ENCODE data around the gene CLN6.

CLN6 gene

GRCh38 chr15:68209735-68210408 is 19.7 kb downstream of the CLN6 start:
- no peak overlapping the region for H3K4me2 ChIP-seq (ENCODE audit: low read depth, low read length, poor library complexity, severe bottlenecking)
- no peaks in the 10 kb centered on the region for H3K9me3 ChIP-seq (ENCODE audit: insufficient read depth, low read depth, low read length)
- TF ChIP-seq EZH2phosphoT487 (IDR thresholded peaks at IDR 0.05; ENCODE audit: borderline replicate concordance) (no peak), CTCF (conservative IDR thresholded peaks at IDR 0.05; ENCODE audit: low read length) (no peak)
- peaks cover 5% of the 10 kb centered on the region; the same call in 1 of the 2 replicates for H3K79me2 ChIP-seq (ENCODE audit: insufficient read depth, low read length)
- H3K9ac ChIP-seq (ENCODE audit: low read depth, low read length, poor library complexity, severe bottlenecking): no peak overlapping the region
- H3K4me3 ChIP-seq (ENCODE audit: low read length, poor library complexity, severe bottlenecking): no peak overlapping the region
- no peaks in the 10 kb centered on the region for H3K4me1 ChIP-seq (ENCODE audit: insufficient read depth, low read length, poor library complexity, severe bottlenecking)
- H3K36me3 ChIP-seq (ENCODE audit: insufficient read depth, low read length): peaks cover 37% of the 10 kb centered on the region; the same call in 1 of the 2 replicates
- peaks cover 14% of the 10 kb centered on the region for H4K20me1 ChIP-seq (ENCODE audit: insufficient read depth, low read length, poor library complexity, severe bottlenecking)
- no peak overlapping the region for H2AFZ ChIP-seq (ENCODE audit: low read length)
- no peaks in the 10 kb centered on the region for H3F3A ChIP-seq (ENCODE audit: low read depth)
- no peaks in the 10 kb centered on the region for H3K9me2 ChIP-seq (replicated peaks; ENCODE audit: low read depth, low read length)
- H3K27me3 ChIP-seq (ENCODE audit: insufficient read depth, low read length, poor library complexity, severe bottlenecking): no peaks in the 10 kb centered on the region

GRCh38 chr15:68209272-68209671 is 20.3 kb downstream of the CLN6 start:
- Histone ChIP-seq H3K36me3 (ENCODE audit: insufficient read depth, low read length) (peaks cover 32% of the 10 kb centered on the region; the same call in 1 of the 2 replicates), H3K27me3 (ENCODE audit: insufficient read depth, low read length, poor library complexity, severe bottlenecking) (no peaks in the 10 kb centered on the region), H3K4me3 (ENCODE audit: low read length, poor library complexity, severe bottlenecking) (no peak overlapping the region), H3K9ac (ENCODE audit: low read depth, low read length, poor library complexity, severe bottlenecking) (no peak overlapping the region), H3K4me1 (ENCODE audit: insufficient read depth, low read length, poor library complexity, severe bottlenecking) (no peaks in the 10 kb centered on the region), H3K9me3 (ENCODE audit: insufficient read depth, low read depth, low read length) (no peaks in the 10 kb centered on the region), H3F3A (ENCODE audit: low read depth) (no peaks in the 10 kb centered on the region), H3K4me2 (ENCODE audit: low read depth, low read length, poor library complexity, severe bottlenecking) (no peak overlapping the region), H3K9me2 (replicated peaks; ENCODE audit: low read depth, low read length) (no peaks in the 10 kb centered on the region), H2AFZ (ENCODE audit: low read length) (no peak overlapping the region), H4K20me1 (ENCODE audit: insufficient read depth, low read length, poor library complexity, severe bottlenecking) (peaks cover 10% of the 10 kb centered on the region), H3K79me2 (ENCODE audit: insufficient read depth, low read length) (no peaks in the 10 kb centered on the region; the same call in 1 of the 2 replicates)
- no peak for TF ChIP-seq EZH2phosphoT487 (IDR thresholded peaks at IDR 0.05; ENCODE audit: borderline replicate concordance)

GRCh38 chr15:68208636-68209240 is 20.8 kb downstream of the CLN6 start:
- H3K4me3 ChIP-seq (ENCODE audit: low read length, poor library complexity, severe bottlenecking): no peak overlapping the region
- H3K9ac ChIP-seq (ENCODE audit: low read depth, low read length, poor library complexity, severe bottlenecking): no peak overlapping the region

More at GRCh38 chr15:68208636-68209240, 20.8 kb downstream of the CLN6 start:
- Histone ChIP-seq H3K27me3 (ENCODE audit: insufficient read depth, low read length, poor library complexity, severe bottlenecking) (no peaks in the 10 kb centered on the region), H3K79me2 (ENCODE audit: insufficient read depth, low read length) (no peaks in the 10 kb centered on the region; the same call in 1 of the 2 replicates), H3K9me2 (replicated peaks; ENCODE audit: low read depth, low read length) (no peaks in the 10 kb centered on the region), H3K36me3 (ENCODE audit: insufficient read depth, low read length) (peaks cover 28% of the 10 kb centered on the region; the same call in 1 of the 2 replicates), H2AFZ (ENCODE audit: low read length) (no peak overlapping the region), H3F3A (ENCODE audit: low read depth) (no peaks in the 10 kb centered on the region), H4K20me1 (ENCODE audit: insufficient read depth, low read length, poor library complexity, severe bottlenecking) (peaks cover 10% of the 10 kb centered on the region), H3K4me2 (ENCODE audit: low read depth, low read length, poor library complexity, severe bottlenecking) (no peak overlapping the region), H3K9me3 (ENCODE audit: insufficient read depth, low read depth, low read length) (no peaks in the 10 kb centered on the region), H3K4me1 (ENCODE audit: insufficient read depth, low read length, poor library complexity, severe bottlenecking) (no peaks in the 10 kb centered on the region)
- TF ChIP-seq CTCF (conservative IDR thresholded peaks at IDR 0.05; ENCODE audit: low read length) (no peak), EZH2phosphoT487 (IDR thresholded peaks at IDR 0.05; ENCODE audit: borderline replicate concordance) (no peak)
